NT2/D1 (cell line): ENCODE data around the gene CAVIN3.

Experiments
- YY1 ChIP-seq: IDR thresholded peaks from 2 replicates; pipeline ENCODE4 v1.6.1; 2011; ENCODE audit not compliant: insufficient read length, insufficient read depth
- ZNF274 ChIP-seq: IDR thresholded peaks from 2 replicates; pipeline ENCODE4 v1.6.1; 2011; ENCODE audit warnings: mild to moderate bottlenecking, low read depth, low read length

DNA sequence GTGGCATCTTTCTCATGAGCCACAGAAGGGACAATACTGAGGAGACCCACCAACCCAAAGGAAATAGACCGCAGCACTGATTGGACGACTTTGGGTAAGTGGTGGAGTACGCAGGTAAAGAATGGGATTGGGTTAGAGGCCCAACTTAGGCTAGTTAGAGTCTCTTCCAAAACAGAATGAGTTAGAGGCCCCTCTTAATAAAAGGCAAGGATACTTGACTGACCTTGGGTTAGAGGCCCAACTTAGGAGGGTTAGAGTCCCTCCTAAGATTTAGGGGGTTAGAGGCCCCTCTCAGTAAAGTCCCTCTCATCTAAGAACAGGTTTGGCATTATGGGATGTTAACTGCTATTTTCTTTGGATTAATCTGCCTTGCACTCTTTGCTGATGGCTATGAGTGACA, 36.1 kb downstream of the CAVIN3 start:
- TF ChIP-seq ZNF274, result no peak
- TF ChIP-seq YY1, result no peak
